Karpas-422 (cell line): Measurements from ENCODE around the gene NBPF9. TPM values are rescaled to one million over a fixed set of nuclear protein-coding genes. Genes with fewer than 3 reads are reported as not detected.
"Not testable (repeated sequence)": the region's sequence is repeated elsewhere in the genome, so short reads cannot be mapped to it uniquely, and the experiment has no call there.

Experiments used
- DNase-seq: peaks from one replicate; pipeline ENCODE4 v3.0.0-alpha.2; 2015
- H2AFZ ChIP-seq: fragments of 200-600 bp; sonication (generic); 2 replicates; pipeline ENCODE4 v1.6.1; 2014; ENCODE audit warnings: antibody characterized with exemption, low read length, mixed read lengths
- H3K27ac ChIP-seq: fragments of 200-600 bp; sonication (generic); 2 replicates; pipeline ENCODE4 v1.5.1; 2014; ENCODE audit warnings: mild to moderate bottlenecking, low read length, moderate library complexity
- H3K27me3 ChIP-seq: fragments of 200-600 bp; sonication (generic); 2 replicates; pipeline ENCODE4 v1.6.1; 2014; ENCODE audit warnings: low read length, mixed read lengths
- H3K36me3 ChIP-seq: fragments of 200-600 bp; sonication (generic); 2 replicates; pipeline ENCODE4 v1.6.1; 2014; ENCODE audit warnings: low read length, mixed read lengths; ENCODE audit not compliant: insufficient read depth
- H3K4me1 ChIP-seq: fragments of 200-600 bp; sonication (generic); 2 replicates; pipeline ENCODE4 v1.6.1; 2014; ENCODE audit warnings: mild to moderate bottlenecking, low read length, mixed read lengths
- H3K4me2 ChIP-seq: fragments of 200-600 bp; sonication (generic); 2 replicates; pipeline ENCODE4 v1.6.1; 2014; ENCODE audit warnings: low read length, low read depth, mild to moderate bottlenecking; ENCODE audit not compliant: poor library complexity, severe bottlenecking
- H3K4me3 ChIP-seq: fragments of 200-600 bp; sonication (generic); 2 replicates; pipeline ENCODE4 v1.5.1; 2014; ENCODE audit warnings: mild to moderate bottlenecking, antibody characterized with exemption, low read length, mixed read lengths
- H3K79me2 ChIP-seq: fragments of 200-600 bp; sonication (generic); 2 replicates; pipeline ENCODE4 v1.6.1; 2014; ENCODE audit warnings: mild to moderate bottlenecking, low read length, mixed read lengths
- H3K9ac ChIP-seq: fragments of 200-600 bp; sonication (generic); 2 replicates; pipeline ENCODE4 v1.6.0; 2014; ENCODE audit warnings: low read length
- H3K9me2 ChIP-seq: fragments of 200-600 bp; sonication (generic), shearing (Covaris generic); replicated peaks from 2 replicates; pipeline ENCODE4 v1.6.0; 2014; ENCODE audit warnings: mild to moderate bottlenecking, low read length, moderate library complexity; ENCODE audit not compliant: insufficient read depth
- H3K9me3 ChIP-seq: fragments of 300-700, 200-600 bp; sonication (generic); 2 replicates; pipeline ENCODE4 v1.6.1; 2014; ENCODE audit warnings: low read length, mixed read lengths
- H4K20me1 ChIP-seq: fragments of 200-600 bp; sonication (generic); 2 replicates; pipeline ENCODE4 v1.6.1; 2014; ENCODE audit warnings: mild to moderate bottlenecking, antibody characterized with exemption, low read length, low read depth; ENCODE audit not compliant: insufficient read depth
- total RNA-seq: library from RNA; depleted of rRNA; stranded (reverse); fragments of >200 nt; shearing (Covaris generic); gene quantifications from 2 replicates; pipeline ENCODE4 v1.2.3, GENCODE V29; 2014; ENCODE audit warnings: low replicate concordance

NBPF9 gene
- total RNA-seq, 1 experiment from 2014 or later, result 14.2 TPM

DNA sequence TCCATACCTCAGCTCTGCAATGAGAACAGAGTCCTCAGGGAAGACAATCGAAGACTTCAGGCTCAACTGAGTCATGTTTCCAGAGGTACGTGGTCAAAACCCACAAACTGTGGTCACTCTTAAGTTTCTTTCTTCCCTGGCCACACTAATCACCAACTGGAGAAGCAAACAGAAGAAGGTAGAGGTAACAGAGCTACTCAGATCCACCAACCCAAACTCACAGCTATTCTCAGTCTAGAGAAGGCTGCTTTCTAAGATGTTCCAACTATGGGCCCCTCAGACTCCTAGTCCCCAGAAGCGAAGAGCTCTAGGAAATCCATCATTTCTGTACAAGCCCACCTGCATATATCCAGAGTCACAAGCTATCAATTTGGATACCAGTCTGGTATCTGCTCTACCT lies 84.8 kb downstream of the NBPF9 start:
- H3K27me3 ChIP-seq, H3K27ac ChIP-seq, DNase-seq, H3K9ac ChIP-seq, H3K9me3 ChIP-seq, H2AFZ ChIP-seq, H3K4me1 ChIP-seq, H3K4me2 ChIP-seq, H3K36me3 ChIP-seq, H4K20me1 ChIP-seq, H3K4me3 ChIP-seq, H3K79me2 ChIP-seq, H3K9me2 ChIP-seq: not testable (repeated sequence)

DNA sequence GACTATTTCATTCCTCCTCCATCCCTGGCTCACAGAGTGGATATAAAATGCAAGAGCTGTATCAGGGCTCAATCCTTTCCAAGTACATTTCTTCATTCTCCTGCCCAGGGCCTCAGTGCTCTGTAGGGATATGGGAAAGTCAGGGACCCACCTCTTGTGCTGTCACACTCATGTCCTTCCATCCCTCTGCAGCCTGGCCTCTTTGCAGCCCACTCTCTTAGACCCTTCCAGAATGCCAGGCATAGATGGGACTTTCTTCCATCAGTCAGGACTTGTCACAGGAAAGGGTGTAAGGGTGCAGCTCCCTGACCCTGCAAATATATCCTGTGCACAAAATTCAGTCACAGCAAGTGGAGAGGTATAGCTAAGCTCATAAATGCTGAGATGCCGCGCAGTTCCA lies 86.7 kb downstream of the NBPF9 start:
- H3K36me3 ChIP-seq, H3K4me3 ChIP-seq, H3K79me2 ChIP-seq, H3K9me3 ChIP-seq, H3K9me2 ChIP-seq, DNase-seq, H3K4me2 ChIP-seq, H3K4me1 ChIP-seq, H4K20me1 ChIP-seq, H3K27me3 ChIP-seq, H3K27ac ChIP-seq, H3K9ac ChIP-seq, H2AFZ ChIP-seq: not testable (repeated sequence)

DNA sequence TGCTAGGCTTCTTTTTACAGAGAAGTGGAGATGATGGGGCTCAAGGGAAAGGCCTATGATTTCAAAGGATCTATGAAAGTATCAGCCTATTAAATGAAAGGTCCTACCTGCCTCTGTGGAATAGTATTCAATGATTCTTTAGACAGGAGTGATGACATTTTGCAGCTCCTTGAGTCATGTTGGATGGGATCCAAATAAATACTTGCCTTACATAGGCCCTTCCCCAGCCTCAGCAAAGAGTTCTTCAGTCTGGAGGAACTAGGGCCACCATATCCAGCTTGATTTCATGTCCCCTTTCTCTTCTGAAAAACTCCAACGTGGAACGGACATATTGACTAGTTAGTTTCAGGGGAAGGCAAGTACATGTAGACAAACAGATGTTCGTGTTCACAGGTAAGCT lies 87.8 kb downstream of the NBPF9 start:
- not testable (repeated sequence) for H3K4me2 ChIP-seq, H3K9me2 ChIP-seq, H3K4me3 ChIP-seq, H3K9me3 ChIP-seq, H4K20me1 ChIP-seq, DNase-seq, H3K79me2 ChIP-seq, H3K4me1 ChIP-seq, H3K27ac ChIP-seq, H3K27me3 ChIP-seq, H2AFZ ChIP-seq, H3K9ac ChIP-seq, H3K36me3 ChIP-seq

DNA sequence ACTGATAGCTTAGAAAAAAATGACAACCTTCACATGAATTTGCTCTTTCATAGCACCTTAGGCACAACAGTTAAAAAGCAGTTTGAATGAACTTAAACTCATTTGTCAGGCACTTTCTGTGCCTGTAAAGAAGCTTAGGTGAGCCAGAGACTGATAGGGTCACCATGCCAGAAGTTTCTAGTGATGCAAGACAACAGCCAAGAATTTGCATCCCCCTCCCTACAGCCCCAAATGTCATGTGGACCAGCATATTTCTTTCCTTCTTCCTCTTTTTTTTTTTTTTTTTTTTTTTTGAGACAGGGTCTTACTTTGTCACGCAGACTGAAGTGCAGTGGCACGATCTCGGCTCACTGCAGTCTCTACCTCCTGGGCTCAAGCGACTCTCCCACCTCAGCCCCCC lies 89.8 kb downstream of the NBPF9 start:
- not testable (repeated sequence) for H3K9me2 ChIP-seq, H2AFZ ChIP-seq, H3K4me1 ChIP-seq, H3K79me2 ChIP-seq, H3K4me2 ChIP-seq, H3K4me3 ChIP-seq, H4K20me1 ChIP-seq, H3K9me3 ChIP-seq, H3K27me3 ChIP-seq, DNase-seq, H3K9ac ChIP-seq, H3K36me3 ChIP-seq, H3K27ac ChIP-seq

DNA sequence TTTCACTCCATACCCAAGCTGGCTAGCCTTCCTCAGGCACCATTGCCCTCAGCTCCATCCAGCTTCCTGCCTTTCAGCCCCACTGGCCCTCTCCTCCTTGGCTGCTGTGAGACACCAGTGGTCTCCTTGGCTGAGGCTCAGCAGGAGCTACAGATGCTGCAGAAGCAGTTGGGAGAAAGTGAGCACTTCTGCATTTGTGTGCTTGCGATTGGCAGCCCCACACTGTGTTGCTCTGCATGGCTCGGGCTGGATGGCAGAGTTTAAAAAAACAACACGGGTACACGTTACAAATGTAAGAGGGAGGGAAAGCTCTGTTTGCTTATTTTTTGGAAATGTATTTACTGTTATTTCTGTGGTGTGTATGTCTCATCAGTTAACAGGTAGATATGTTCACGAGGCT lies 90.8 kb downstream of the NBPF9 start:
- H3K36me3 ChIP-seq, H3K27ac ChIP-seq, H3K9ac ChIP-seq, H3K9me3 ChIP-seq, H2AFZ ChIP-seq, H3K27me3 ChIP-seq, H3K79me2 ChIP-seq, H4K20me1 ChIP-seq, H3K9me2 ChIP-seq, H3K4me2 ChIP-seq, H3K4me3 ChIP-seq, DNase-seq, H3K4me1 ChIP-seq: not testable (repeated sequence)

DNA sequence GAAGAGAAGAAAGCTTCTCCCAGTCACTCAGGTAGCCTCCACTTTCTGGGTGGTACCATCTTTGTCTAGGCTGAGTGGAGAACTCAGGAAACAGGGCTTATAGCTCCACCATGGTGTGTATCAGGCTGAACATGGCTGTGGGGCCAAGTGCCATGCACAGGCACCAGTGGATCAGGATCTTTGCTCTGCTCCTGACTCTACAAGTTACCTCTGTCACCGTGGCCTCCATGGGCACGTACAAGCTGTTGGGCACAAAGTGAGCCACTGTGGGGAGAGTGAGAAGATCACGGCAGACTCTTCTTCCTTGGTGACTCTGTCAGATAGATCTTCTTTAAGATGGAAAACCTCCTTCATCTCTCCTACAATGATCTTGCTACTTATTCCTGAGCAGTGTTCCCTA lies 93.6 kb downstream of the NBPF9 start:
- not testable (repeated sequence) for H3K9ac ChIP-seq, H3K9me2 ChIP-seq, H2AFZ ChIP-seq, H3K4me3 ChIP-seq, H3K4me2 ChIP-seq, H3K9me3 ChIP-seq, H3K27me3 ChIP-seq, H3K79me2 ChIP-seq, H4K20me1 ChIP-seq, H3K36me3 ChIP-seq, H3K27ac ChIP-seq, DNase-seq, H3K4me1 ChIP-seq

DNA sequence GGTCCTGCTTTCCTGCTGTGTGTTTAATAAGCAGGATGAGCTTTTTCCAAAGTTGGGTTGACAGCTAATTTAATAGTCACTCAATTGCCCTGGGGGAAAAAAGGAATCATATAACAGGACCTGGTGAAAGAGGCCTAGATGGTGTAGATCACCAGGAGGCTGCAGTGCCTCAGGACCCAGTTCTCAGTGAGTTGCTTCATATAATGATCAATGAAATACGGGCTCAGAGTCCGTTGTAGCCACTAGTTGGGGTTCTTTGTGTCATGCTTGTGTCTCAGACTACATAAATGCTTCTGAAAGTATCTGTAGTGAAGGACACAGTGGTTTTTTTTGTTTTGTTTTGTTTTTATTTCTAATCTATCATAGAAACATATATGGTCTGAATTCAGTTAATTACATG lies 94.6 kb downstream of the NBPF9 start:
- H3K4me2 ChIP-seq, H3K79me2 ChIP-seq: not testable (repeated sequence)

DNA sequence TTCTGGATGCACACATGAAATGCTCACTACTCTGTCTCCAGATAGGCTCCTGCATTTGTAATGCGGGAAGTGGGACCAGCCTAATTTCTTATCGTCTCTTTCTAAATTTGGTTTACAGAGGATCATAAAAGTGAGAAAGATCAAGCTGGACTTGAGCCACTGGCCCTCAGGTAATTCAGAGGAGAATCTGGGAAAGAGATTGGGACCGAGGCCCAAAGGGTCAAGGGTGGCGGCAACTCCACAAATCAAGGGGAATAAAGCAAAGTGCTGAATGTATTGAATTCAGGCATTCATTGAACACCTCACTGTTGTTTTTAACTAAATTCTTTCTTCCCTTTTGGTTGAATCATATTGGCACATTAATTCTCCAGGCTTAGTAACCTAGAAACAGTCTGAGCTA lies 95.0 kb downstream of the NBPF9 start:
- H3K4me3 ChIP-seq, H4K20me1 ChIP-seq, H3K36me3 ChIP-seq, H3K27me3 ChIP-seq, H3K79me2 ChIP-seq, H3K4me1 ChIP-seq, H3K9me3 ChIP-seq, DNase-seq, H3K9me2 ChIP-seq, H3K9ac ChIP-seq, H3K27ac ChIP-seq, H3K4me2 ChIP-seq, H2AFZ ChIP-seq: not testable (repeated sequence)

More for the DNA sequence above, 94.6 kb downstream of the NBPF9 start:
- not testable (repeated sequence) for H3K27ac ChIP-seq, H3K27me3 ChIP-seq, H3K36me3 ChIP-seq, H3K9ac ChIP-seq, H2AFZ ChIP-seq, H3K4me3 ChIP-seq, DNase-seq, H3K9me3 ChIP-seq, H3K9me2 ChIP-seq, H3K4me1 ChIP-seq, H4K20me1 ChIP-seq
